Measurements from ENCODE around the gene ANGPTL2. TPM values are rescaled to one million over a fixed set of nuclear protein-coding genes. Genes with fewer than 3 reads are reported as not detected.

ANGPTL2 gene
- total RNA-seq, 1 donor from 2014 or later, result 19.4 TPM

DNA sequence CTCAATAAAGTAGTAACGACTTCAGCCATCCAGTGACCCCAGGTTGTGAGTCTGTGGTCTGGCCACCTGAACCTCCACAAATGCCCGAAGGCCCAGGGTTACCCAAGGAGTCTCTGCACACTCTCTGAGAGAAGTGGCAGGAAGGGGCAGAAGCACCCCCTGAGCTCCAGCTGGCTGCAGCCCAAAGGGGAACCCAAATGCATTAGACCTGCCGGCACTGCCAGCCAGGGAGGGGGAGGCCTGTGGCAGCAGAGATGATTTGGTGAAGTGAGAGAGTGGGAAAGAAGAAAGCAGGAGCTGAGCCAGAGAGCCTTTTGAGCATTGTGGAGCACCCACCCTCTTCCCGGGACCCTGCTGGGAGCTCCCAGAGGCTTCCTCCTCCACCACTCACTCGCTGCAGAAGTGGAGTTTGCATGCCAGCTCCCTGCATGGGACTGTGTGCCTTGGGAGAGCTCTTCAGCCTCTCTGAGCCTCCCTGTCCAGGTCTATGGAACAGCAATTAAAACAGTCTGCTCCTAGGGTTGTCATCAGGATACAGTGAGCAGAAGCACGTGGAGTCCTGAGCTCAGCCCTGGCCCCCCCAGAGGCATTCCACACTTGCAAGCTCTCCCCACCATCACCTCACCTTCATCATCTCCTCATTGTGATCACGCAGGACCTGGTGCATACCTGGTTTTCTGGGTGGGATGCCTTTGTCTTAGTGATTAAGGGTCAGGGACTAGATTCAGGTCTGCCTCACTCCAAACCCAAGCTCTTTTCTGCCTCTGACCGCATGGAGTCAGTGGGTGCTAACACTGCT is 13.8 kb upstream of the ANGPTL2 start:
- Histone ChIP-seq H3K4me3 (no peak overlapping the region), H3K27ac (no peak overlapping the region), H3K36me3 (no peaks in the 10 kb centered on the region), H3K9me3 (no peaks in the 10 kb centered on the region), H3K4me1 (peaks cover 31% of the 10 kb centered on the region), H3K27me3 (no peaks in the 10 kb centered on the region)
- intact Hi-C loops (cut with DNase I), result no loop called here
- DNase-seq, result peak; percentile 46
- TF ChIP-seq, protein P1, sequence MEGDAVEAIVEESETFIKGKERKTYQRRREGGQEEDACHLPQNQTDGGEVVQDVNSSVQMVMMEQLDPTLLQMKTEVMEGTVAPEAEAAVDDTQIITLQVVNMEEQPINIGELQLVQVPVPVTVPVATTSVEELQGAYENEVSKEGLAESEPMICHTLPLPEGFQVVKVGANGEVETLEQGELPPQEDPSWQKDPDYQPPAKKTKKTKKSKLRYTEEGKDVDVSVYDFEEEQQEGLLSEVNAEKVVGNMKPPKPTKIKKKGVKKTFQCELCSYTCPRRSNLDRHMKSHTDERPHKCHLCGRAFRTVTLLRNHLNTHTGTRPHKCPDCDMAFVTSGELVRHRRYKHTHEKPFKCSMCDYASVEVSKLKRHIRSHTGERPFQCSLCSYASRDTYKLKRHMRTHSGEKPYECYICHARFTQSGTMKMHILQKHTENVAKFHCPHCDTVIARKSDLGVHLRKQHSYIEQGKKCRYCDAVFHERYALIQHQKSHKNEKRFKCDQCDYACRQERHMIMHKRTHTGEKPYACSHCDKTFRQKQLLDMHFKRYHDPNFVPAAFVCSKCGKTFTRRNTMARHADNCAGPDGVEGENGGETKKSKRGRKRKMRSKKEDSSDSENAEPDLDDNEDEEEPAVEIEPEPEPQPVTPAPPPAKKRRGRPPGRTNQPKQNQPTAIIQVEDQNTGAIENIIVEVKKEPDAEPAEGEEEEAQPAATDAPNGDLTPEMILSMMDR (IDR thresholded peaks at IDR 0.05), result no peak
- ATAC-seq, result no peak

DNA sequence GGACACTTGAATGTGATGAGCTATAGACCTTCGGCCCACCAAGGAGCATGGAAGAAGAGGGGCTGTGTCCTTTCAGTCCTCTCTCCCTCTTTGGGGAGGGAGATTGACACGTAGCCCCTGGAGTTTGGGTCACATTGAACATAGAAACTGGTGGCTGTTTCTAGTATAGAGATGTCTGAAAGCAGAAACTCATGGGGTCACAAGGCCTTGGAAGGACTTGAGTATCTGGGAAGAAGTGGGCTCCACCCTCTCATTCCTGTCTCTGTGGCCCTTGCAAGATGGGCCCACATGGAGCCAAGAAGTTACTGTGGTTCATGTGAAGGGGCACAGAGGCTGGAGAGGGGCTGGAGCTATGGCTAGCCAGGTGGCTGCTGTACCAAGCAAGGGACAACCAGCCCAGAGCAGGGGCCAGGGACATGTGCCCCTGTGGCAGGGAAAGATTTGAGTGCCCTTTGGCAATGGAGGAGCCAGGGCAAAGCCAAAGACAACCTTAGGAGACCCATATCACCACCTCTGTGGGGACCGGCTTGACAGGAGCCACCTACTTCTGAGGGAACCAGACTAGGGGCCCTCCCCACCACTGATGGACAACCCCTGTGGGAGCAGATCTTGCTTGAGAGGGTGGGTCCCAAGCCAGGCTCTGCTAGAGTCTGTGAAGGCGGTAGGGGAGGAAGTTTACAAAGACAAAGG is 12.8 kb upstream of the ANGPTL2 start:
- ATAC-seq, result no peak
- H3K4me1 ChIP-seq, result peaks cover 42% of the 10 kb centered on the region
- no peak overlapping the region for H3K4me3 ChIP-seq

DNA sequence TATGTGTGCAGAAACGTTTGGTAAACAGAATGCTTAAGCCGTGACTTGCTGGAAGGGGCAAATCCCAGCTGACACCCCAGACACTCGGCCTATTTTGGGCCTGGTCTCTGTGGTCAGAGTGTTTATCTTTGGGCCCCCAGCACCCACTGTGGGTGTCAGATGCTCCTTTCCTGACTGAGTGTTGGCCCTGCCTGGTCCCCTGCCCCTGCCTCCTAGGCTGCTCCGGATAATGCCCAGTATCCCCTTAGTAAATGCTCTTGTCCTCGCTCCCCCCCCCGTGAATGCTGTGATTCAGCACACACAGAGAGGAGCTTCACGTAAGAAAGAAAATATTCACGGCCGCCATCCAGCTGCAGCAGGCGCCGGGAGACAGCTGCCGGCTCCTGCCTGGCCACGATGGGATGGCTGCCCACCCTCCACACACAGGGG is 11.3 kb upstream of the ANGPTL2 start:
- Histone ChIP-seq H3K27me3 (no peaks in the 10 kb centered on the region), H3K9me3 (no peaks in the 10 kb centered on the region), H3K4me1 (peaks cover 49% of the 10 kb centered on the region), H3K4me3 (no peak overlapping the region), H3K27ac (peak overlapping the region; percentile 73), H3K36me3 (no peaks in the 10 kb centered on the region)
- intact Hi-C loops (cut with DNase I), result no loop called here
- DNase-seq (peak; percentile 64), ATAC-seq (peak; percentile 9)
- TF ChIP-seq, protein P1 (IDR thresholded peaks at IDR 0.05), result no peak

More for the DNA sequence above, 12.8 kb upstream of the ANGPTL2 start:
- Histone ChIP-seq H3K9me3 (no peaks in the 10 kb centered on the region), H3K27me3 (no peaks in the 10 kb centered on the region), H3K27ac (peak overlapping the region; percentile 73), H3K36me3 (no peaks in the 10 kb centered on the region)
- intact Hi-C loops (cut with DNase I), result no loop called here
- peak; percentile 31 for DNase-seq
- TF ChIP-seq, protein P1 (IDR thresholded peaks at IDR 0.05), result no peak

DNA sequence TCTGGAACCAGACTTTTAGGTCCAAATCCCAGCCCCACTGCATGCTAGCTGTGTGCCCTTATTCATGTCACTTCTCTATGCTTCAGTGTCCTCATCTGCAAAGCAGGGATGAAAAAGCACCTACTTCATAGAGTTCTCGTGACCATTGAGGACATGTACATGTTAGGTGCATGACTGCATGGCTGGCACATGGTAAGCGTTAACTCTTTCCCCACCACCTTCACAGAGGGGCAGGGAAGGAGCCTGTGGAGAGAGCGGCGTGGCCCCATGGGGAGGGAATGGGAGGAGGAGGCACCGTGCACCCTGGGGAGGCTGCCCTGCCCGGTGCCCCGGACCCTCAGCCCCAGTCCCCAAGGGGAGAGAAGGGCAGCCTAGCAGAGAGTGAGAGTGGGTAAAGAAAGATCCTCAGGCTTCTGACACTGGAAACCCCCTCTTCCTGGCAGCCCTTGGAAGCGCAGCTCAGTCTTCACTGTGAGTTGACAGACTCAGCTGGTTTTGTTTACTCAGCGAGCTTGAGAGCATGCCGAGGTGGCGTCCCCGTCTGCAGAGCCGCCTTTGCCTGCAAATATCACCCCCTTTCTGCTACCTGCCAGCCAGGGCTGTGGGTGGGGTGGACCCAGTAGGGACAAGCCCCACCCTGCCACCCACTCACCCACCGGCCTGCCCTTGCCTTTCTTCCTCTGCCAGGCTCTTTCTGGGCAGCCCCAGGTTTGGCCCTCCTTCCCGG is 10.6 kb upstream of the ANGPTL2 start:
- Histone ChIP-seq H3K27ac (peak overlapping the region; percentile 73), H3K9me3 (no peaks in the 10 kb centered on the region), H3K4me3 (no peak overlapping the region), H3K36me3 (no peaks in the 10 kb centered on the region), H3K4me1 (peaks cover 49% of the 10 kb centered on the region), H3K27me3 (no peaks in the 10 kb centered on the region)
- DNase-seq (peak; percentile 75), ATAC-seq (peak; percentile 67)
- TF ChIP-seq, protein P1 (IDR thresholded peaks at IDR 0.05), result no peak
- intact Hi-C loops (cut with DNase I), result no loop called here

DNA sequence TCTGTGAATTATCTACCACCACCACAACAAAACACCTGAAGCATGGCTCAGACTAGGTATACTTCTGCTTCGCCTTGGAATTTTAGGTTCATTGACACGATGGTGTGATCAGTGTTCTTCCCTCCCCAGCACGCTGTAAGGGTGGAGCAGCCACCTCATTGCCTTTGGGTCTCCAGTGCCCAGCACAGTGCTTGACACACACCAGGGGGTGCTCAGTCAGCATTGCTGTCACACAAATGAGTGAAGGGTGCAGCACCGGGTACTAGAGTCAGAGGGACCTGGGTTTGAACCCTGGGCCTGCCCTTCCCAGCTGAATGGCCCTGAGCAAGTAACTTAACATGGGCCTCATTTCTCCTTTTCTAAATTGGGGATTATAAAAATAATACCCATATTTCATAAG is 9.9 kb upstream of the ANGPTL2 start:
- intact Hi-C loops (cut with DNase I), result no loop called here
- H3K4me1 ChIP-seq, result peaks cover 49% of the 10 kb centered on the region
- H3K27ac ChIP-seq, result peak overlapping the region; percentile 73
- DNase-seq (no peak), ATAC-seq (no peak)
- H3K4me3 ChIP-seq, result no peak overlapping the region
- H3K27me3 ChIP-seq, result no peaks in the 10 kb centered on the region
- TF ChIP-seq, protein P1 (IDR thresholded peaks at IDR 0.05), result no peak
- H3K36me3 ChIP-seq, result no peaks in the 10 kb centered on the region
- no peaks in the 10 kb centered on the region for H3K9me3 ChIP-seq
